MM.1S (cell line): Measurements from ENCODE around the gene ZNF738.

Source experiments
- EZH2phosphoT487 ChIP-seq: fragments of 300-600 bp; sonication (generic); IDR thresholded peaks from 2 replicates; pipeline ENCODE4 v1.6.1; 2018; ENCODE audit warnings: antibody characterized with exemption, low read length
- TF ChIP-seq, protein P1 (sequence below): fragments of 300-600 bp; sonication (generic); IDR thresholded peaks from 2 replicates; pipeline ENCODE4 v1.5.1; 2016; ENCODE audit warnings: antibody characterized with exemption, low read length, mixed read lengths

DNA sequence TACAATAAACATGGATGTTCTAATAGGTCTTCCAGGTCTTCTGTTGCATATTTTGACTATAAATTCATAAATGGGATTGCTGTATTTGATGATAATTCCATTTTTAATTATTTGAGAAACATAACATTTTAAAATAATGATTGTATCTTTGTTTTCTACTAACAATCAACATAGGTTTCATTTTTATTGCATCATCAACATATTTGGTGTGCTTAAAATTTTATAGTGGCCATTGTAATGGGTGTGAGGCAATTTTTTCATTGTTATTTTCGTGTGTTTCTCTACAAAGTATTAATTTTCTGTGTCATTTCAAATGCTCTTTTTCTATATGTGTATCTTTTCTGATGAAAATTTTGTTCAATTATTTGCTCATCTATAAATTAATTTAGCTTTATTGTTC is 51.4 kb downstream of the ZNF738 start:
- no peak for TF ChIP-seq EZH2phosphoT487
- TF ChIP-seq, protein P1, sequence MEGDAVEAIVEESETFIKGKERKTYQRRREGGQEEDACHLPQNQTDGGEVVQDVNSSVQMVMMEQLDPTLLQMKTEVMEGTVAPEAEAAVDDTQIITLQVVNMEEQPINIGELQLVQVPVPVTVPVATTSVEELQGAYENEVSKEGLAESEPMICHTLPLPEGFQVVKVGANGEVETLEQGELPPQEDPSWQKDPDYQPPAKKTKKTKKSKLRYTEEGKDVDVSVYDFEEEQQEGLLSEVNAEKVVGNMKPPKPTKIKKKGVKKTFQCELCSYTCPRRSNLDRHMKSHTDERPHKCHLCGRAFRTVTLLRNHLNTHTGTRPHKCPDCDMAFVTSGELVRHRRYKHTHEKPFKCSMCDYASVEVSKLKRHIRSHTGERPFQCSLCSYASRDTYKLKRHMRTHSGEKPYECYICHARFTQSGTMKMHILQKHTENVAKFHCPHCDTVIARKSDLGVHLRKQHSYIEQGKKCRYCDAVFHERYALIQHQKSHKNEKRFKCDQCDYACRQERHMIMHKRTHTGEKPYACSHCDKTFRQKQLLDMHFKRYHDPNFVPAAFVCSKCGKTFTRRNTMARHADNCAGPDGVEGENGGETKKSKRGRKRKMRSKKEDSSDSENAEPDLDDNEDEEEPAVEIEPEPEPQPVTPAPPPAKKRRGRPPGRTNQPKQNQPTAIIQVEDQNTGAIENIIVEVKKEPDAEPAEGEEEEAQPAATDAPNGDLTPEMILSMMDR, result no peak
